ENCODE measurements around the gene EFEMP1.

EFEMP1 gene

DNA sequence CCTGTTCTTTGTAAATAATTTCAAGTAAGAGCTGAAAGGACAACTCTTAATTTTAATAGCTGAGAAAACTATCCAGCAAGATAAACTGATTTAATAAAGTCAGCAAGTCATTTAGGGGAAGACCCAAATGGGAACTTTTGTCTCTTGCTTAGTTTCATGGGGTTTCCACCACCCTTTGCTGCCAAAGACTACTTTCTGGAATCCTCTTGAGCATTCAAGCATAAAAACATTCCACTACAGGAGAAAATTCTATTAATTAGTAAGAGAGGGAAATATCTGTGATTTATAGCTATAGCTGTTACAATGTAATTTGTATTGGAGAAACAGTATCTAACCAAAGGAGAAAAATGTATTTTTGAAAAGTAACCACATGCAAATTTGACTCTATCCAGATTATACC lies 20.6 kb downstream of the EFEMP1 start:
- no peak overlapping the region for H3K4me3 ChIP-seq (ENCODE audit: low read depth, low read length)
- DNase-seq (ENCODE audit: low read depth), result no peak

DNA sequence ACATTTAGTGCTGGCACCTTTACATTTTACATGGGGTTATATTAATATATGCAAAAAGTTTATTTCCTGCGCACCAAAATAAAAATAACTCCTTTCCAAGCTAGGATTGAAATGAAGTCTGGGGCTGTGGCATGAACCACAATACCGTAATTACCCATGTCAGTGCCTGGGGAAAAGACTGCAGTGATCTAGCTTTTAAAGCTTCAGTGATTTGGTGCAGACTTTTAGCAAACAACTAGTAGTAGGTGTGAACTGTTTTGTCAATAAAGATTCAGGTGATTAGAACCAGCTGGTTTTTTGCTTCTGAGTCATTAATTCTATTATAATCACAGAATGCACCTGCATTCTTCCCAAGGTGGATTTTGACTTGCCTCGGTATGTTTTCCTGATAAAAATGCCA lies 21.2 kb downstream of the EFEMP1 start:
- DNase-seq (ENCODE audit: low read depth), result no peak
- no peak overlapping the region for H3K4me3 ChIP-seq (ENCODE audit: low read depth, low read length)

DNA sequence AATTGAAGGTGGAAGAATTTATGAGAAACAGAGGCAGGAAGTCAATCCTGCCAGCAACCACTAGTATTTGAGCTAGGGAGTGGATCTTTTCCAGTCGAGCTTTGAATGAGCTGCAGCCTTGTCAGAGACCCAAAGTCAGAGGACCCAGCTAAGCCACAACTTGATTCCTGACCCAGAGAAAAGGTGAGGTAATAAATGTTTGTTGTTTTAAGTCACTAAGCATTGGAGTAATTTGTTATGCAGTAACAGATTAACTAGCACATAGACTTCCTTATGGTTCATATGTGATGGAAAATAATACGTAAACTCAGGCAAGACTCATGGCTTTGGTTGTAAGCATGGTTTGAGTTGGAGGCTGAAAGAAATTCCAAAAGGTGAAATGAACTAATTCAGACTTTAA lies 21.6 kb downstream of the EFEMP1 start:
- no peak overlapping the region for H3K4me3 ChIP-seq (ENCODE audit: low read depth, low read length)
- DNase-seq (ENCODE audit: low read depth), result no peak

- DNase-seq (ENCODE audit: low read depth), result no peak
These were observed 22.3 kb downstream of the EFEMP1 start for GRCh38 chr2:55901322-55901721.

DNA sequence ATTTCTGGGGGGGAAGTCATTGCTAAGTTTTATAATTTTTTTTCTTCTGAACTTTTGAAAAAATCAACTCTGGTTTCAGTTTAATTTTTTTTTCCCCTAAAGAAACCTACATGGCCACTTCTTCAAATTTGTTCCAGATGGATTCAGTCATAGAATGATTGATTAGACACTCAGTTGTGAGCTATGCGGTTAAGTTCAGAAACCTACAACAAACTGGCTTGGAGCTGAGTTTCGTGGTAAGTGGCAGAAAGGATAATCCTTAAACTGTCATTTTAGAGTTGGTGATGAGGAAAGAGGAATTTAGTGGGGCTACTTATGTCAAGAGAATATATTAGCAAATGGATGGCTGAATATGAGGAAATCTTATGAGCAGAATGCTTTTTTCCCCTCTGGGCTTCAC lies 23.7 kb downstream of the EFEMP1 start:
- no peak for DNase-seq (ENCODE audit: low read depth)

More at GRCh38 chr2:55901322-55901721, 22.3 kb downstream of the EFEMP1 start:
- no peak overlapping the region for H3K4me3 ChIP-seq (ENCODE audit: low read depth, low read length)

DNA sequence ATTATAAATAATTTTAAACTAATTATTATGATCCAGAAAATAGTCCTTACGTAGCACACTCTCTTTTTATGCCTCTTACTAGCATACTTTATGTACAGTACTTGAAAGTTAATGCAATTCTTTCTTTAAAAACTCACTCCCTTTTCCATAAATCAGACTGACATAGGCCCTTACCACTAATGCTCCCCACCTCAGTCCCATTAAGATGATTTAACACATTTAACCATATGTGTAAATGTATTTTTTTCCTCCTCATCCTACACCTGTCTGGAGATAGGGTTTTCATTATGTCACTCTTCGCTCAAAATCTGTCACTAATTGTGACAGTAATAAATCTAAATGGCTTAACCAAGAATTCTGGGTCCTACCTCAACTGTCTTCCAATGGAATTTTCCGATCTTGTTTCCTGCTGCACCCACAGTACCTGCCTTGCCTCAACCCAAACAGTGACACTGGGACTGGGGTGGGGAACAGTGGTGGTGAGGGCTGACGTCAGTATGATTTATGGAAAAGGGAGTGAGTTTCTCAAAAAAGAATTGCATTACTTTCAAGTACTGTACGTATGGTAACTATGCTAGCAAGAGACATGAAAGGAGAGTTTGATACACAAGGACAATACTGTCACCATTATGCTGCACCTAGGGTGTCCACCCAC lies 25.1 kb downstream of the EFEMP1 start:
- H3K4me3 ChIP-seq (ENCODE audit: low read depth, low read length), result no peak overlapping the region
- no peak for DNase-seq (ENCODE audit: low read depth)

More for the DNA sequence above, 23.7 kb downstream of the EFEMP1 start:
- no peak overlapping the region for H3K4me3 ChIP-seq (ENCODE audit: low read depth, low read length)

- DNase-seq (ENCODE audit: low read depth), result no peak
- H3K4me3 ChIP-seq (ENCODE audit: low read depth, low read length), result no peak overlapping the region
These were observed 26.9 kb downstream of the EFEMP1 start for GRCh38 chr2:55896633-55897032.

GRCh38 chr2:55894720-55895119 lies 28.9 kb downstream of the EFEMP1 start:
- no peak overlapping the region for H3K4me3 ChIP-seq (ENCODE audit: low read depth, low read length)
- no peak for DNase-seq (ENCODE audit: low read depth)

DNA sequence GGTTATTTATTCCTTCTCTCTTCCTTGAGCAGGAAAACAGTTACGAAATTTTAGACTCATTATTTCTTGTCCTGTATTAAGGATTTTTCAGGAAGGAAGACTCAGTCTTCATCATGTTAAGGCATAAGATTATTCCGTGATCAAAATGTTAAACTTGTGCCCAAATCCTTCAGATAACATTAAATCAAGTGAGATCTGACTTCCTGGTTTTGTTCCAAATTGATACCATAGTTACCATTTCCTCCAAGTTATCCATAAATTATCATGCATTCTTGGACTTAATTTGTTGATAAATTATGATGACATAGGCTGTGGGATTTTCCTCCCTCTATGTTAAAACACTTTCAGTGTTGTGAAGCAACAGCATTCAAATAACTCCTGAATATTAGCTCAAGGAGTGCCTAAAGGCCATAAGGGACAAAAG lies 31.9 kb downstream of the EFEMP1 start:
- no peak overlapping the region for H3K4me3 ChIP-seq (ENCODE audit: low read depth, low read length)
- no peak for DNase-seq (ENCODE audit: low read depth)

DNA sequence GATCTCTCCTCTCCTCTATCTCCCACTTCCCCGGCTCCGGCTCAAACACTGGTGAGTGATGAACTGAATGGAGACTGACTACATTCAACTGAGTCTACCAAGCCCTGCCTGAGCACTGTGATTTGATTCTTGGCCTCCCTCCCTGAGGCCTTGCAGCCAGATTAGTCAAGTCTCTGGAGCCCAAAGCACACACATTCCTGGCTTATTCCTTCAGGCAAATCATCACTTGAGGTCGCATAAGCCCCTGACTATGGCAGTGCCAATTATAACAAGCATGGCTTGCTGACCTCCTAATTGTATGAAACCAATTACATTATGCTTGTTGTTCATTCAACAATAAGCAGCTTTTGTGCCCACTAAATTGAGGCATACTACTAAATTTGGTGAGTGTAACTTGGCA lies 34.6 kb downstream of the EFEMP1 start:
- DNase-seq (ENCODE audit: low read depth), result no peak
- no peak overlapping the region for H3K4me3 ChIP-seq (ENCODE audit: low read depth, low read length)

- peak; percentile 91 for DNase-seq (ENCODE audit: low read depth)
These were observed 35.5 kb downstream of the EFEMP1 start for GRCh38 chr2:55887901-55888624.

DNA sequence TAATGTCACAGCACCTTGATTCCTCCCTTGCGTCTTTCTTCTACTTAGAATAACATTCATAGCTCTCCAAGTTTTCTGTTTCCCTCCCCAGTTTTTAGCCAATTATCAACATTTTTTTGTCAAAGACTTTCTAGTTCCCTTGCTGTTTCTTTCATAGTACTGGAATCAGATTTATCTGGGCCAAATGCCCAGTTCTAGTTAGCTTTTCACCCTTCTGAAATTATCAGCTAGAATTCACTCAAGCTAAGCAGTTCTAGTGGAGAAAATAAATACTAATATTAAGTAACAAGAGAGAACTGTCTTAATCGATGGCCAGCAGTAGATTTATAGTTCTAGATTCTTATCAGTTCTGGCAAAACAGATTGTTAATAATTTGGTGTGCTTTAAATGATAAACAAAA lies 36.2 kb downstream of the EFEMP1 start:
- no peak overlapping the region for H3K4me3 ChIP-seq (ENCODE audit: low read depth, low read length)
- no peak for DNase-seq (ENCODE audit: low read depth)

More at GRCh38 chr2:55887901-55888624, 35.5 kb downstream of the EFEMP1 start:
- no peak overlapping the region for H3K4me3 ChIP-seq (ENCODE audit: low read depth, low read length)

DNA sequence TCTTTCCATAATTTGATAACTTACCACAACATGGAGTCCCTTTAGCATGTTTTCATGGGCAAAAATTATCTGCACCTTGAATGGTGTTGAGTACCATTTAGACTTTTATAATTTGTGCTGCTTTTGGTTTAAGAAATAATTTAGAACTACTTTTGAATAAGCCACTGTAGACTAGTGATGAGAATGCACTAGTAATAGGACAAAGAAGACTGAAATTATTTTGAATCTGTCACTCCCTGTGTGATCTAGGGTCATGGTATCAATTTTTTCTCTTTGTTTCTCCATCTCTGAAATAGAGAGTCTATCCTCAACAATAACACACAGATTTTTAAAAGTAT lies 37.7 kb downstream of the EFEMP1 start:
- no peak overlapping the region for H3K4me3 ChIP-seq (ENCODE audit: low read depth, low read length)
- no peak for DNase-seq (ENCODE audit: low read depth)

GRCh38 chr2:55885127-55885943 lies 38.2 kb downstream of the EFEMP1 start:
- H3K4me3 ChIP-seq (ENCODE audit: low read depth, low read length), result no peak overlapping the region
- peak; percentile 89 for DNase-seq (ENCODE audit: low read depth)

DNA sequence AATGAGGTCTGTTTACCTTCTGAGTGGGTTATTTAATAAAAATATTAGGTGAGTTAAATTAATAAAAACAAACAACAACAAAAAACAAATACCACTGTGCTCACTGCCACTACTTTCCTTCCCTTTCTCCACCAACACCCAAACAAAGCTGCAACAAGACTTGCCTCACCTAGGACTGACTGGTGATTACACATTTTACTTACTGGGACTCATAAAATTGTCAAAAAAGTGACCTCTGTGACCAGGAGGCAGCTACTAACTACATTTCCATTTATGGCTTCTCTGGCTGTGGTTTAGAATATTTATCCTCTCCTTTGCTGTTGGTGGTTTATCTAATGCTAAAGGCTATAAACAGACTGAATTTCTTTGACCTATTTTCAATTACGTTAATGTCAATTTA lies 39.8 kb downstream of the EFEMP1 start:
- no peak for DNase-seq (ENCODE audit: low read depth)
- no peak overlapping the region for H3K4me3 ChIP-seq (ENCODE audit: low read depth, low read length)

DNA sequence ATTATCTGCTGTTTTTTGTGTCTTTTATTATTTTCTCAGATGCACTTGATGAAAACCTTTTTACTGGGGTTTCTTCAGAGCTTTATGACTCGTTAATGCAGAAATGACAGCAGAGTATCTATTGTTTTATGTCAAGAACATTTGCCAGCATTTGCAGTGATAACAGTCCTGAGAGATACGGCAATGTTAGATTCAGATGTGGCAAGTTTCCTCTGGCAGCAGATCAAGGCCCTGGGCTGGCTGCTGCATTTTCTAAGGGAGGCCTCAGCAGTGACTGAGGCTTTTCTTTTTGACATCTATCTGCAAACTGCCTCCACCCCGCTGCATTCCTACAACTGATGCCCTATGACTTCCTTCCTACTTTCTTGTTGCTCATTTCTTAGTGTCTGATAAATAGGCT lies 40.2 kb downstream of the EFEMP1 start:
- no peak for DNase-seq (ENCODE audit: low read depth)
- no peak overlapping the region for H3K4me3 ChIP-seq (ENCODE audit: low read depth, low read length)

- no peak for DNase-seq (ENCODE audit: low read depth)
- no peak overlapping the region for H3K4me3 ChIP-seq (ENCODE audit: low read depth, low read length)
These were observed 40.6 kb downstream of the EFEMP1 start for GRCh38 chr2:55882954-55883353.

- H3K4me3 ChIP-seq (ENCODE audit: low read depth, low read length), result no peak overlapping the region
- no peak for DNase-seq (ENCODE audit: low read depth)
These were observed 43.0 kb downstream of the EFEMP1 start for GRCh38 chr2:55880416-55881143.

DNA sequence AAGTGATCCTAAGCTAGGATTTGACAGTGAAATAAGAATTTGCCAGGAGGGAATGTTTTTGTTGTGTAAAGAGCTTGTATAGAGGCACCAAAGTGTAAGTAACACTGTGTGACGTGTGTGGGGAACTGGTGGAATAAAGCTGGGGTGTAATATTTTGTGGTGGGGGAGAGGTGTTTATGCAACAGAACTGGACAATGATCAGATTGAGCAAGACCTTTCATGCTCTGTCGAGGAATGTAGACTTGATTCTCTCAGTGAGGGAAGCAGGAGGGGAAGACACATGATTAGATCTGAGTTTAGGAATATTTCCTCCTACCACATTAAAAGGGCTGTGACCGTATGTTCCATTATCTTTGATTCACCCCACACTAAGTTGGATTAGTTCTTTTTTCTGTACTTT lies 43.6 kb downstream of the EFEMP1 start:
- no peak overlapping the region for H3K4me3 ChIP-seq (ENCODE audit: low read depth, low read length)
- DNase-seq (ENCODE audit: low read depth), result no peak

DNA sequence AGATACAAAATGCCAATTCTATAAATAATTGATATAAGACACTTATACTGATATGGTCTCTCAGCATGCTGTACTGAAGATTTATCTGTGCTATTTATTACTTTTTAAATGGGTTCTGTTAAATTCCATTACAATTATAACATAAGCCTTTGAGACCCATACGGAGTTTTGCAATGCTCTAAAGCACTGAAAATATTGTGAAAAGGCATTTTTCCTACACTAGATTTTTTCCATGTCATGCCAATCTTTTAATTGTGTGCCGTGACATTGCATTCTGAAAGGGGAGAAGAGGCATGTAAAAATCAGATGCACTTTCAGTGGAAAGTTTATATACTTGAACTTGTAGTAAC lies 46.5 kb downstream of the EFEMP1 start:
- DNase-seq (ENCODE audit: low read depth), result no peak
- no peak overlapping the region for H3K4me3 ChIP-seq (ENCODE audit: low read depth, low read length)
